GM06990 (cell line): ENCODE results near the gene IRGC.

Experiments
- DNase-seq: peaks from one replicate; pipeline ENCODE4 v3.0.0-alpha.2; 2011; ENCODE audit not compliant: insufficient read length; ENCODE audit errors: extremely low read depth
- H3K27me3 ChIP-seq: replicated peaks from 2 replicates; pipeline ENCODE4 v1.6.0; 2011; ENCODE audit warnings: low read length; ENCODE audit not compliant: control insufficient read depth, insufficient read depth
- H3K36me3 ChIP-seq: 2 replicates; pipeline ENCODE4 v1.5.1; 2011; ENCODE audit warnings: low read length; ENCODE audit not compliant: control insufficient read depth, insufficient read depth
- H3K4me3 ChIP-seq: replicated peaks from 2 replicates; pipeline ENCODE4 v1.5.1; 2011; ENCODE audit warnings: low read depth, mild to moderate bottlenecking, control low read depth, low read length
- CTCF ChIP-seq: IDR thresholded peaks from 2 replicates; pipeline ENCODE4 v1.5.1; 2011; ENCODE audit warnings: low read length, control low read depth, mild to moderate bottlenecking, inconsistent platforms; ENCODE audit not compliant: insufficient read depth, poor library complexity, severe bottlenecking

Gene IRGC

GRCh38 chr19:43715776-43716175 is at the start of gene IRGC:
Gene IRGC (plus strand): TSS chr19:43716076. CDS start chr19:43718559, 2,483 bp downstream.
- DNase-seq, result no peak
- H3K36me3 ChIP-seq, result no peaks in the 10 kb centered on the region
- H3K27me3 ChIP-seq, result no peaks in the 10 kb centered on the region; the same call in 1 of the 2 replicates
- TF ChIP-seq CTCF, result no peak
- no peak within 1 kb of the TSS for H3K4me3 ChIP-seq

- no peak for TF ChIP-seq CTCF
- Histone ChIP-seq H3K4me3 (no peak overlapping the region), H3K36me3 (no peaks in the 10 kb centered on the region), H3K27me3 (no peaks in the 10 kb centered on the region; the same call in none of the 2 replicates)
- no peak for DNase-seq
Measured at GRCh38 chr19:43667126-43667875, 48.6 kb upstream of the IRGC start.

DNA sequence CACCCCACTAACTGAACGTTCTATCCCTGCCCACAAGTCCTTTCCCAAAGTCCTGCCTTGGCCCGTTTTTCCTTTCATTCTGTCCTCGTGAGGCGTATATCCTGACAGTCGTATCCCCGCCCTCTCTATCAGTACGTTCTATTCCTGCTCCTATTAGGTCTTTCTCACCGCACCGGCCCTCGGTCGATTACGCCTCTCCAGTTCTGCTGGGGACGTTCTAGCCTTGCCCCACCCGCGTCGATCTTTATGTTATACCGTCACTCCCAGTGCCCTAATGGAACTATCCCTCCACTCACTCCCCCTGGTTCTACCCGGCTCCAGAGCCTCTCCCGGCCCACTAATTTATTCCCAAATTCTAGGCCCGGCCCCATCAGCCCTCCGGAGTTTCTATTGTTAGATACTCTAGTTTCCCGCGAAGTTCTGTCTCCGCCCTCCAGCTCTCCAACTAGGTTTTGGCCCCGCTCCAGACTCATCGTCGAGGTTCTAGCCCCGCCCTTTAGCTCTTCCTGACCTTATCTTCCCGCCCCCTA is 47.9 kb upstream of the IRGC start:
- 0 out of 2 replicates have a peak overlapping the region, but pooled peaks have one; percentile 15 for H3K4me3 ChIP-seq

GRCh38 chr19:43668406-43669109 is 47.3 kb upstream of the IRGC start:
- Histone ChIP-seq H3K27me3 (no peaks in the 10 kb centered on the region; the same call in none of the 2 replicates), H3K36me3 (no peaks in the 10 kb centered on the region), H3K4me3 (peak overlapping the region; percentile 60)
- DNase-seq, result peak; percentile 91
- no peak for TF ChIP-seq CTCF

More for the DNA sequence above, 47.9 kb upstream of the IRGC start:
- H3K27me3 ChIP-seq, result no peaks in the 10 kb centered on the region; the same call in none of the 2 replicates
- no peaks in the 10 kb centered on the region for H3K36me3 ChIP-seq
- DNase-seq, result no peak
- no peak for TF ChIP-seq CTCF

DNA sequence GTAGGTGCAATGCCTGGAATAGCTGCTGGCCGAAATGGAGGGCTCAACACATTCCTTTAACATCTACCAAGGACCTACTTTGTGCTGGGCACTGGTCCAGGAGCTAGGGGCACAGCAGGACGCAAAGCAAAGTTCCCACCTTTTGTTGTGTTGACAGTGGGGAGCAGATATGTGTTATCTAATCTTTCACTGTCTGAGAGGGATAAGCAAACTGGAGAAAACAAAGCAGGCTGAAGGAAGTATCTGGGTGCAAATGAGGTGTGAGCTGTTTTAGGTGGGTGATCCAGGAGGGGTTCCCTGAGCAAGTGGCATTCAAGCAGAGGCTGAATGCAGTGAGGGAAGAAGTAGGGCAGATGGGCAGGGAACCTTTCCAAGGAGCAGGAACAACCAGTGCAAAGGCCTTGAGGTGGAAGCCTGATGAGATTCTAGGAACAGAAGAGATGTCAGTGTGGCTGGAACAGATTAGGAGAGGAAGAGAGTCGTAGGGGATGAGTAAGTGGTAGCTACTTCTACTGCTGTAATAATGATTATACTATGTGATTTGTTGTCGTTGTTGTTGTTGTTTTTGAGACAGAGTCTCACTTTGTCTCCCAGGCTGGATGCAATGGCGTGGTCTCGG is 43.7 kb upstream of the IRGC start:
- no peak for DNase-seq
- H3K27me3 ChIP-seq, result no peaks in the 10 kb centered on the region; the same call in none of the 2 replicates
- no peak overlapping the region for H3K4me3 ChIP-seq

More for the DNA sequence above, 43.7 kb upstream of the IRGC start:
- H3K36me3 ChIP-seq, result no peaks in the 10 kb centered on the region
- TF ChIP-seq CTCF, result no peak
